Effector CD8-positive, alpha-beta T cell (primary cell): Measurements from ENCODE around the gene FBXL7.

Experiments
- DNase-seq: peaks from one replicate; lab custom pipeline; 2025; lab: John Stamatoyannopoulos, UW

FBXL7 gene

GRCh38 chr5:15612915-15613635 lies 113.1 kb downstream of the FBXL7 start:
- DNase-seq, result no peak

GRCh38 chr5:15614679-15615078 lies 114.7 kb downstream of the FBXL7 start:
- DNase-seq, result no peak

- DNase-seq, result no peak
Measured at GRCh38 chr5:15615859-15616258, 115.9 kb downstream of the FBXL7 start.

- no peak for DNase-seq
Measured at GRCh38 chr5:15618938-15619337, 119.0 kb downstream of the FBXL7 start.

- DNase-seq, result no peak
Measured at GRCh38 chr5:15620501-15620900, 120.5 kb downstream of the FBXL7 start.

- no peak for DNase-seq
Measured at GRCh38 chr5:15621094-15621493, 121.1 kb downstream of the FBXL7 start.

- no peak for DNase-seq
Measured at GRCh38 chr5:15623794-15624193, 123.8 kb downstream of the FBXL7 start.

- DNase-seq, result no peak
Measured at GRCh38 chr5:15627109-15627508, 127.1 kb downstream of the FBXL7 start.

GRCh38 chr5:15627647-15628046 lies 127.7 kb downstream of the FBXL7 start:
- DNase-seq, result no peak

- DNase-seq, result no peak
Measured at GRCh38 chr5:15630441-15630840, 130.5 kb downstream of the FBXL7 start.

- no peak for DNase-seq
Measured at GRCh38 chr5:15634591-15635288, 134.8 kb downstream of the FBXL7 start.

- no peak for DNase-seq
Measured at GRCh38 chr5:15635289-15635616, 135.3 kb downstream of the FBXL7 start.

- no peak for DNase-seq
Measured at GRCh38 chr5:15637345-15637744, 137.4 kb downstream of the FBXL7 start.

- DNase-seq, result no peak
Measured at GRCh38 chr5:15637886-15638285, 137.9 kb downstream of the FBXL7 start.

- no peak for DNase-seq
Measured at GRCh38 chr5:15638296-15638695, 138.3 kb downstream of the FBXL7 start.

- DNase-seq, result no peak
Measured at GRCh38 chr5:15639288-15639687, 139.3 kb downstream of the FBXL7 start.

- no peak for DNase-seq
Measured at GRCh38 chr5:15640116-15640515, 140.1 kb downstream of the FBXL7 start.

- no peak for DNase-seq
Measured at GRCh38 chr5:15643731-15644130, 143.8 kb downstream of the FBXL7 start.

- DNase-seq, result no peak
Measured at GRCh38 chr5:15645381-15646160, 145.6 kb downstream of the FBXL7 start.

GRCh38 chr5:15646371-15646770 lies 146.4 kb downstream of the FBXL7 start:
- no peak for DNase-seq

GRCh38 chr5:15647251-15647650 lies 147.3 kb downstream of the FBXL7 start:
- DNase-seq, result no peak

GRCh38 chr5:15650266-15650665 lies 150.3 kb downstream of the FBXL7 start:
- no peak for DNase-seq

- DNase-seq, result no peak
Measured at GRCh38 chr5:15654779-15655178, 154.8 kb downstream of the FBXL7 start.
